ENCODE results near the gene PDGFC.

GRCh38 chr4:156764846-156765245, 206.8 kb downstream of the PDGFC start:
- TF ChIP-seq POLR2AphosphoS5 (IDR thresholded peaks at IDR 0.05; ENCODE audit: low read depth, low read length) (no peak), CTCF (IDR thresholded peaks at IDR 0.05) (no peak)

Data from Panc1 (cell line).